Measurements from ENCODE around the gene ETFA. TPM values are rescaled to one million over a fixed set of nuclear protein-coding genes. Genes with fewer than 3 reads are reported as not detected.

Gene ETFA
- total RNA-seq, 1 donor from 2014 or later, result 117 TPM

- TF ChIP-seq, protein P1, sequence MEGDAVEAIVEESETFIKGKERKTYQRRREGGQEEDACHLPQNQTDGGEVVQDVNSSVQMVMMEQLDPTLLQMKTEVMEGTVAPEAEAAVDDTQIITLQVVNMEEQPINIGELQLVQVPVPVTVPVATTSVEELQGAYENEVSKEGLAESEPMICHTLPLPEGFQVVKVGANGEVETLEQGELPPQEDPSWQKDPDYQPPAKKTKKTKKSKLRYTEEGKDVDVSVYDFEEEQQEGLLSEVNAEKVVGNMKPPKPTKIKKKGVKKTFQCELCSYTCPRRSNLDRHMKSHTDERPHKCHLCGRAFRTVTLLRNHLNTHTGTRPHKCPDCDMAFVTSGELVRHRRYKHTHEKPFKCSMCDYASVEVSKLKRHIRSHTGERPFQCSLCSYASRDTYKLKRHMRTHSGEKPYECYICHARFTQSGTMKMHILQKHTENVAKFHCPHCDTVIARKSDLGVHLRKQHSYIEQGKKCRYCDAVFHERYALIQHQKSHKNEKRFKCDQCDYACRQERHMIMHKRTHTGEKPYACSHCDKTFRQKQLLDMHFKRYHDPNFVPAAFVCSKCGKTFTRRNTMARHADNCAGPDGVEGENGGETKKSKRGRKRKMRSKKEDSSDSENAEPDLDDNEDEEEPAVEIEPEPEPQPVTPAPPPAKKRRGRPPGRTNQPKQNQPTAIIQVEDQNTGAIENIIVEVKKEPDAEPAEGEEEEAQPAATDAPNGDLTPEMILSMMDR (IDR thresholded peaks at IDR 0.05), result no peak
- DNase-seq (ENCODE audit: low spot score), result no peak
- H3K36me3 Mint-ChIP-seq (ENCODE audit: low read depth), result peaks cover 4% of the 10 kb centered on the region
- H3K27me3 Mint-ChIP-seq (ENCODE audit: low read depth), result peaks cover 3% of the 10 kb centered on the region
- H3K9me3 Mint-ChIP-seq (ENCODE audit: low read depth), result no peaks in the 10 kb centered on the region
- no peaks in the 10 kb centered on the region for H3K4me1 Mint-ChIP-seq (ENCODE audit: low read depth)
- no peak overlapping the region for H3K27ac Mint-ChIP-seq (ENCODE audit: unreplicated experiment)
- H3K4me3 Mint-ChIP-seq (ENCODE audit: unreplicated experiment), result no peak overlapping the region
Measured at GRCh38 chr15:76353903-76354302, 42.6 kb upstream of the ETFA start.

GRCh38 chr15:76353023-76353577 is 41.8 kb upstream of the ETFA start:
- H3K27me3 Mint-ChIP-seq (ENCODE audit: low read depth), result peaks cover 6% of the 10 kb centered on the region
- no peak for DNase-seq (ENCODE audit: low spot score)
- TF ChIP-seq, protein P1 (IDR thresholded peaks at IDR 0.05), result no peak
- no peaks in the 10 kb centered on the region for H3K4me1 Mint-ChIP-seq (ENCODE audit: low read depth)
- peaks cover 4% of the 10 kb centered on the region for H3K36me3 Mint-ChIP-seq (ENCODE audit: low read depth)
- no peak overlapping the region for H3K27ac Mint-ChIP-seq (ENCODE audit: unreplicated experiment)
- H3K9me3 Mint-ChIP-seq (ENCODE audit: low read depth), result no peaks in the 10 kb centered on the region
- no peak overlapping the region for H3K4me3 Mint-ChIP-seq (ENCODE audit: unreplicated experiment)

- Mint-ChIP-seq H3K4me3 (ENCODE audit: unreplicated experiment) (no peak overlapping the region), H3K4me1 (ENCODE audit: low read depth) (peaks cover 7% of the 10 kb centered on the region), H3K27ac (ENCODE audit: unreplicated experiment) (no peak overlapping the region), H3K27me3 (ENCODE audit: low read depth) (peaks cover 27% of the 10 kb centered on the region), H3K36me3 (ENCODE audit: low read depth) (peaks cover 8% of the 10 kb centered on the region), H3K9me3 (ENCODE audit: low read depth) (no peaks in the 10 kb centered on the region)
- TF ChIP-seq, protein P1 (IDR thresholded peaks at IDR 0.05), result no peak
- no peak for DNase-seq (ENCODE audit: low spot score)
Measured at GRCh38 chr15:76349301-76350070, 38.2 kb upstream of the ETFA start.

DNA sequence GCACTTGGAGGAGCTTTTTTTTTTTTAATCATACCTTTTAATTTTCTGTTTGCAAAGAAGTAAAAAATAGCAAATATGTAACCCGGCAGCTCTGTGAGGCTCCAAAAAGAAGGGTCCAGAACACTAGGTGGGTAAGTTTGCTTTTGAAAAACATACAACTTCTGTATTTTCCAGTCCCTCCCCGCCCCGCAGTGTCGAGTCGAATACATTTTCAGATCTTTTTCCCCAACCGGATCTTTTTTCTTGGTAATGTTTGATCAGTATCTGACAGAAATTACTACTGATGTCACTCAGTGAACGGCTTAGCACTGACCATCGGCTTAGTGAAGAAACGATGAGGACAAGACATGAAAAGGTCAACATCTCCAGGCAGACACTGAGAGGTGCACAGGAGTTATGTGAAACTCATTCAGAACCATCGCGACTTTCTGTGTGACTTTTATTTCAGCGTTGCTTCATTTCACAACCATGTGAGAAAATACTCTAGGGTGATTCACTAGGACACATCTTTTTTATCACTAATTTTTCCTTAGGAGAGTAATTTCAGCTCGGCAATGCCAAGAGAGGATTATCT is 36.3 kb upstream of the ETFA start:
- DNase-seq (ENCODE audit: low spot score), result no peak
- Mint-ChIP-seq H3K36me3 (ENCODE audit: low read depth) (peaks cover 8% of the 10 kb centered on the region), H3K27ac (ENCODE audit: unreplicated experiment) (no peak overlapping the region), H3K9me3 (ENCODE audit: low read depth) (no peaks in the 10 kb centered on the region), H3K4me3 (ENCODE audit: unreplicated experiment) (peak overlapping the region; percentile 33), H3K4me1 (ENCODE audit: low read depth) (peaks cover 7% of the 10 kb centered on the region), H3K27me3 (ENCODE audit: low read depth) (peaks cover 40% of the 10 kb centered on the region)
- TF ChIP-seq, protein P1 (IDR thresholded peaks at IDR 0.05), result no peak

DNA sequence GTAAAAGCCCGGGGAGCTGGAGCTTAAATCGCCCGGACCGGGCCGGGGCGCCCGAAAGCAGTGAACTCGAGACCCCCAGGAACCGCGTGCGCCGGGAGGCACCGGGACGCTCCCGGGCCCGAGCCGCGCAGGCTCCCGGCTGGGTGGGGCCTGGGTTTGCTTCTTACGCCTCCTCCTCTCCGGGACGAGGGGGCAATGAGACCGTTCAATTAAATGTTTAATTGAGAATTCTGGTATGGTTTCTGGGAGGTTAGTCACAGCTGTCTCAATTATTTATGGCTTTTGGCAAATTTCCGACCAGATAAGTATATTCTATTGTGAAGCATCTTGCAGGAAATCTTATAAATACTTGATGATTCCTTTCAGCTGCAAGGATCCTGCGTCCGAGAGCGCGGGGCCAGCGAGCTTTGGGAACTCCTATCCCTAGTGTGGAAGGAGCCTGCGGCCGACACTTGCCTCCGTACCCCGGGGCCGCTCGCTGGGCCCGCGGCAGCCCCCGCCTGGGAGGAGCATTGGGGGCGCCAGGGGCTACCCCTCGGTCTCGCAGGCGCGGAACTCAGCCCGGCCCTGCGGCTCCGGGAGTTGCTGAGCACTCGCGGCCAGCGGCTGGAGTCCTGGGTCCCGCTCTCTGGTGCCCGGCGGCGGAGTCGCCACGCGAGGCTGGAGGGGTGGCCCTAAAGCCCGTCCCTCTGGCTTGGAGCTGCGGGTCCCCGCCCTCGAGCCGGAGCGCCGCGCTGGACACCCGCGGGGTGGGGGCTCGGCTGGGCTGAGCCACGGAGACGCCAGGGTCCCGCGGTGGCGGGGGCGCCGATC is 35.6 kb upstream of the ETFA start:
- Mint-ChIP-seq H3K27me3 (ENCODE audit: low read depth) (peaks cover 44% of the 10 kb centered on the region), H3K36me3 (ENCODE audit: low read depth) (peaks cover 8% of the 10 kb centered on the region), H3K9me3 (ENCODE audit: low read depth) (no peaks in the 10 kb centered on the region), H3K4me1 (ENCODE audit: low read depth) (peaks cover 11% of the 10 kb centered on the region), H3K4me3 (ENCODE audit: unreplicated experiment) (peak overlapping the region; percentile 49), H3K27ac (ENCODE audit: unreplicated experiment) (no peak overlapping the region)
- DNase-seq (ENCODE audit: low spot score), result no peak
- TF ChIP-seq, protein P1 (IDR thresholded peaks at IDR 0.05), result no peak

Data from chondrocyte (in vitro differentiated cells).